Measurements from ENCODE around the gene C9orf152.
A peak's percentile ranks its signal among the peaks of the same experiment; 100 is the strongest.

C9orf152 gene

GRCh38 chr9:110208031-110208430 is at the start of gene C9orf152:
C9orf152 (minus strand) TSS chr9:110208159; CDS start chr9:110207579, 580 bp downstream.
- DNase-seq, result no peak
- no peak within 1 kb of the TSS for H3K4me3 ChIP-seq (ENCODE audit: low read depth, low read length)
- in situ Hi-C loops (cut with HindIII; ENCODE audit: low pct_ligation_motif_present, low sequenced_read_pairs), result no loop called here
- no peak within 1 kb of the TSS for H3K27ac ChIP-seq
- H3K27me3 ChIP-seq (replicated peaks), result peaks cover 9% of the 10 kb centered on the region
- no peaks in the 10 kb centered on the region for H3K36me3 ChIP-seq (replicated peaks)
- no peak for TF ChIP-seq CTCF (IDR thresholded peaks at IDR 0.05; ENCODE audit: low read depth, low read length, missing control alignments)

- H3K27ac ChIP-seq, result peak overlapping the region; percentile 87
- H3K27me3 ChIP-seq (replicated peaks), result no peaks in the 10 kb centered on the region
- in situ Hi-C loops (cut with HindIII; ENCODE audit: low pct_ligation_motif_present, low sequenced_read_pairs), result no loop called here
- H3K4me3 ChIP-seq (ENCODE audit: low read depth, low read length), result peak overlapping the region; percentile 90
- TF ChIP-seq CTCF (IDR thresholded peaks at IDR 0.05; ENCODE audit: low read depth, low read length, missing control alignments), result no peak
- H3K36me3 ChIP-seq (replicated peaks), result no peaks in the 10 kb centered on the region
- DNase-seq, result no peak
Observed at GRCh38 chr9:110257097-110257841, 49.3 kb upstream of the C9orf152 start.

- Histone ChIP-seq H3K36me3 (replicated peaks) (no peaks in the 10 kb centered on the region), H3K27me3 (replicated peaks) (no peaks in the 10 kb centered on the region), H3K27ac (peak within 1 kb of the TSS; percentile 87), H3K4me3 (ENCODE audit: low read depth, low read length) (peak within 1 kb of the TSS; percentile 90)
- peak; percentile 80 for DNase-seq
- in situ Hi-C loops (cut with HindIII; ENCODE audit: low pct_ligation_motif_present, low sequenced_read_pairs), result no loop called here
- TF ChIP-seq CTCF (IDR thresholded peaks at IDR 0.05; ENCODE audit: low read depth, low read length, missing control alignments), result no peak
Observed at GRCh38 chr9:110256380-110257096, 48.6 kb upstream of the C9orf152 start, which contains the start of gene TXN. TXN (minus strand) TSS chr9:110256507; CDS start chr9:110256435, 72 bp downstream.

- H3K27ac ChIP-seq, result peak overlapping the region; percentile 87
- no peak for TF ChIP-seq CTCF (IDR thresholded peaks at IDR 0.05; ENCODE audit: low read depth, low read length, missing control alignments)
- peak overlapping the region; percentile 90 for H3K4me3 ChIP-seq (ENCODE audit: low read depth, low read length)
- in situ Hi-C loops (cut with HindIII; ENCODE audit: low pct_ligation_motif_present, low sequenced_read_pairs), result no loop called here
- peak; percentile 39 for DNase-seq
- H3K36me3 ChIP-seq (replicated peaks), result no peaks in the 10 kb centered on the region
- H3K27me3 ChIP-seq (replicated peaks), result no peaks in the 10 kb centered on the region
Observed at GRCh38 chr9:110255463-110256379, 47.8 kb upstream of the C9orf152 start.

GRCh38 chr9:110255034-110255462 is 47.1 kb upstream of the C9orf152 start:
- Histone ChIP-seq H3K27me3 (replicated peaks) (no peaks in the 10 kb centered on the region), H3K4me3 (ENCODE audit: low read depth, low read length) (peak overlapping the region; percentile 90), H3K27ac (peak overlapping the region; percentile 87), H3K36me3 (replicated peaks) (peaks cover 7% of the 10 kb centered on the region)
- no peak for TF ChIP-seq CTCF (IDR thresholded peaks at IDR 0.05; ENCODE audit: low read depth, low read length, missing control alignments)
- in situ Hi-C loops (cut with HindIII; ENCODE audit: low pct_ligation_motif_present, low sequenced_read_pairs), result no loop called here
- no peak for DNase-seq
